ENCODE data around the gene DSE. TPM values are rescaled to one million over a fixed set of nuclear protein-coding genes. Genes with fewer than 3 reads are reported as not detected.

DSE gene
- total RNA-seq, 1 experiment from 2014 or later, result 38.5 TPM

GRCh38 chr6:116363759-116364158 is 7.0 kb upstream of the DSE start:
- no peak for TF ChIP-seq YY1 (IDR thresholded peaks at IDR 0.05; ENCODE audit: extremely low read depth, insufficient replicate concordance, low read depth, low read length)
- TF ChIP-seq JUND (IDR thresholded peaks at IDR 0.05), result 0 out of 2 replicates have a peak, but pooled peaks have one; percentile 25
- no peak for TF ChIP-seq SRF (IDR thresholded peaks at IDR 0.05; ENCODE audit: low read depth)
- H3K9ac ChIP-seq (ENCODE audit: low read length), result no peak overlapping the region
- ChIA-PET CTCF (no interaction called here), POLR2A (no interaction called here), RAD21 (ENCODE audit: low non-redundant PET in 1 of 2, low total read pairs in 2 of 2, uncharacterized antibody in 2 of 2, unreplicated experiment in 2 of 2) (no interaction called here)
- H3K79me2 ChIP-seq (ENCODE audit: insufficient read depth, low read length), result no peaks in the 10 kb centered on the region
- no peaks in the 10 kb centered on the region for H3K9me3 ChIP-seq (ENCODE audit: control insufficient read depth in 1 of 2, insufficient read depth in 1 of 2, low read depth in 1 of 2, low read length in 2 of 2)
- no peaks in the 10 kb centered on the region for H3K9me2 ChIP-seq (ENCODE audit: insufficient read depth)
- no peak overlapping the region for H3K4me2 ChIP-seq (ENCODE audit: low read length)
- no peaks in the 10 kb centered on the region for H3K36me3 ChIP-seq (ENCODE audit: control insufficient read depth in 1 of 2, insufficient read depth in 2 of 2, low read length in 2 of 2)
- no TSS peak for BruUV-seq (replicated peaks)
- intact Hi-C loops (cut with micrococcal nuclease), result no loop called here
- no peaks in the 10 kb centered on the region for H4K20me1 ChIP-seq (ENCODE audit: insufficient read depth)
- H3K4me3 ChIP-seq (replicated peaks in 1 of 2; ENCODE audit: low read depth in 1 of 2, low read length in 2 of 2), result no peak overlapping the region
- ATAC-seq (no peak), DNase-seq (ENCODE audit: low read depth, low spot score) (no peak)
- 0 out of 4 replicates have a peak, but pooled peaks cover 0 to 3% of the 10 kb centered on the region in 2 experiments for H3K4me1 ChIP-seq (ENCODE audit: control insufficient read depth in 1 of 2, insufficient read depth in 2 of 2, low read length in 2 of 2)
- H3K27ac ChIP-seq (ENCODE audit: low read depth, low read length), result no peak overlapping the region
- no peak overlapping the region for H2AFZ ChIP-seq (ENCODE audit: low read depth, low read length, poor library complexity, severe bottlenecking)
- no peaks in the 10 kb centered on the region for H3K27me3 ChIP-seq (ENCODE audit: insufficient read depth, low read length)

GRCh38 chr6:116364321-116364720 is 6.4 kb upstream of the DSE start:
- intact Hi-C loops (cut with micrococcal nuclease), result no loop called here
- no peak overlapping the region for H3K9ac ChIP-seq (ENCODE audit: low read length)
- no peak overlapping the region for H3K4me3 ChIP-seq (replicated peaks in 1 of 2; ENCODE audit: low read depth in 1 of 2, low read length in 2 of 2)
- 0 out of 4 replicates have a peak, but pooled peaks cover 0 to 3% of the 10 kb centered on the region in 2 experiments for H3K4me1 ChIP-seq (ENCODE audit: control insufficient read depth in 1 of 2, insufficient read depth in 2 of 2, low read length in 2 of 2)
- H4K20me1 ChIP-seq (ENCODE audit: insufficient read depth), result no peaks in the 10 kb centered on the region
- H3K9me2 ChIP-seq (ENCODE audit: insufficient read depth), result no peaks in the 10 kb centered on the region
- no peaks in the 10 kb centered on the region for H3K9me3 ChIP-seq (ENCODE audit: control insufficient read depth in 1 of 2, insufficient read depth in 1 of 2, low read depth in 1 of 2, low read length in 2 of 2)
- DNase-seq (ENCODE audit: low read depth, low spot score) (no peak), ATAC-seq (no peak)
- no peaks in the 10 kb centered on the region for H3K36me3 ChIP-seq (ENCODE audit: control insufficient read depth in 1 of 2, insufficient read depth in 2 of 2, low read length in 2 of 2)
- ChIA-PET POLR2A (interaction anchor here (0.7 kb wide), 1 partner anchor 8 kb away, joined by 3 read pairs; no protein-coding TSS in a partner anchor), CTCF (no interaction called here), RAD21 (ENCODE audit: low non-redundant PET in 1 of 2, low total read pairs in 2 of 2, uncharacterized antibody in 2 of 2, unreplicated experiment in 2 of 2) (no interaction called here)
- H3K27me3 ChIP-seq (ENCODE audit: insufficient read depth, low read length), result no peaks in the 10 kb centered on the region
- H3K79me2 ChIP-seq (ENCODE audit: insufficient read depth, low read length), result no peaks in the 10 kb centered on the region
- BruUV-seq (replicated peaks), result no TSS peak
- no peak overlapping the region for H3K4me2 ChIP-seq (ENCODE audit: low read length)
- H2AFZ ChIP-seq (ENCODE audit: low read depth, low read length, poor library complexity, severe bottlenecking), result no peak overlapping the region
- H3K27ac ChIP-seq (ENCODE audit: low read depth, low read length), result no peak overlapping the region
- TF ChIP-seq ZBTB33 (IDR thresholded peaks at IDR 0.05; ENCODE audit: extremely low read depth, insufficient replicate concordance, low read length), result no peak
- TF ChIP-seq ATF3 (IDR thresholded peaks at IDR 0.05), result no peak
- TF ChIP-seq POLR2AphosphoS5 (IDR thresholded peaks at IDR 0.05; ENCODE audit: low read depth, low read length), result no peak
- TF ChIP-seq REST (IDR thresholded peaks at IDR 0.05; ENCODE audit: low read depth), result no peak
- no peak for TF ChIP-seq YY1 (IDR thresholded peaks at IDR 0.05; ENCODE audit: extremely low read depth, insufficient replicate concordance, low read depth, low read length)
- no peak for TF ChIP-seq CBX3 (IDR thresholded peaks at IDR 0.05; ENCODE audit: low read depth)
- no peak for TF ChIP-seq TCF7L2 (IDR thresholded peaks at IDR 0.05; ENCODE audit: borderline replicate concordance, extremely low read depth, insufficient read depth, insufficient read length)
- TF ChIP-seq POLR2A (IDR thresholded peaks at IDR 0.05; ENCODE audit: borderline replicate concordance, extremely low read depth, insufficient read depth, insufficient read length), result no peak
- no peak for TF ChIP-seq JUND (IDR thresholded peaks at IDR 0.05)
- no peak for TF ChIP-seq MAX (IDR thresholded peaks at IDR 0.05)
- no peak for TF ChIP-seq FOSL1 (IDR thresholded peaks at IDR 0.05; ENCODE audit: low read depth)
- TF ChIP-seq SRF (IDR thresholded peaks at IDR 0.05; ENCODE audit: low read depth), result no peak
- no peak for TF ChIP-seq SP1 (IDR thresholded peaks at IDR 0.05; ENCODE audit: low read depth)
- no peak for TF ChIP-seq EZH2phosphoT487 (IDR thresholded peaks at IDR 0.05; ENCODE audit: borderline replicate concordance)
- TF ChIP-seq ELF1 (IDR thresholded peaks at IDR 0.05; ENCODE audit: borderline replicate concordance, low read depth), result no peak
- TF ChIP-seq ZFX (IDR thresholded peaks at IDR 0.05), result no peak
